H1 (cell line): Measurements from ENCODE around the gene ADGRV1. TPM values are rescaled to one million over a fixed set of nuclear protein-coding genes. Genes with fewer than 3 reads are reported as not detected.

Experiments
- CHD7 ChIP-seq: fragments of 300-600 bp; sonication (generic); IDR thresholded peaks from 2 replicates; pipeline ENCODE4 v1.7.1; 2012; ENCODE audit warnings: low read length, moderate library complexity, mild to moderate bottlenecking, inconsistent platforms; ENCODE audit not compliant: insufficient replicate concordance
- CTCF ChIP-seq, 3 experiments: IDR thresholded peaks; 1 replicate in 2 of 3; 2 replicates in 1 of 3; pipeline versions ENCODE4 v1.5.1 to v1.6.1; 2011; ENCODE audit warnings: low read length in 3 of 3, mild to moderate bottlenecking in 3 of 3, inconsistent platforms in 2 of 3, low read depth in 1 of 3, moderate library complexity in 1 of 3; ENCODE audit not compliant: insufficient read depth in 1 of 3; ENCODE audit errors: control extremely low read depth in 1 of 3
- KDM5A ChIP-seq: fragments of 200-600 bp; IDR thresholded peaks from 2 replicates; pipeline ENCODE4 v1.7.1; 2012; ENCODE audit warnings: mild to moderate bottlenecking, low read length, inconsistent platforms, mixed read lengths
- RXRA ChIP-seq: IDR thresholded peaks from 2 replicates; pipeline ENCODE4 v1.6.1; 2011; ENCODE audit warnings: low read depth, mild to moderate bottlenecking, low read length, moderate library complexity; ENCODE audit not compliant: insufficient read depth
- SP1 ChIP-seq: IDR thresholded peaks from 2 replicates; pipeline ENCODE4 v1.6.1; 2011; ENCODE audit warnings: low read depth, low read length
- ZNF274 ChIP-seq: IDR thresholded peaks from 2 replicates; pipeline ENCODE4 v1.7.0; 2012; ENCODE audit warnings: low read length, borderline replicate concordance; ENCODE audit errors: extremely low read depth
- polyA plus RNA-seq, 7 experiments: library from polyadenylated mRNA; depleted of rRNA in 3 of 7; stranded (reverse) in 5 of 7; unstranded in 2 of 7; fragments of >200 nt in 5 of 7; fragments of 200-250 nt in 2 of 7; gene quantifications; 1 replicate in 5 of 7; 2 replicates in 1 of 7; 4 replicates in 1 of 7; pipeline versions ENCODE4 v1.2.1 to v1.2.3, GENCODE V29; 2011 to 2013; ENCODE audit warnings: missing spikeins in 2 of 7, mixed read lengths in 2 of 7
- total RNA-seq: library from RNA; stranded (reverse); fragmentation: NEBNext Ultra II Directional; extraction: Animal tissue kit (Norgen Biotek cat#: 25700); gene quantifications from 2 replicates; pipeline ENCODE4 v1.2.1, GENCODE V29; 2021

The ADGRV1 gene
- total and polyA plus RNA-seq, 2 of the 8 experiments (the other 6 are each of a cell fraction or from before 2014, with no cell fraction given) = 53.1 to 62.2 TPM

DNA sequence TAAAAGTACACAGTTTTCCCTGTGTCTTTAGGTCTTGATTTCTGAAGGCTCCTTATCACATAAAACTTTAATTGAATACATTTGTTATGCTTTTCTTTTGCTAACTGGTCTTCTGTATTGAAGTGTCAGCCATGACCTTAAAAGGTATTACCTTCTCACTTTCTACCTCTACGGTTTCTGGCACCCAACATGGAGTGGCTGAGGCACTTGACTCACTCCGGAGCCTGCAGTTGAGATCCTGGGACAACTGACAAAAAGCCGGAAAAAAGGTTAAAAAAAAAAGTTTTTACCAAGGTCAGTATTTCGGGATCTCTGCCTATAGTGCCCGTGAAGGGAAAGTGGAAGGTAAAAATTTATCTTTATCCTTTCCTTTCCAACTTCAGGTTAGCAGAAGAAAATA, 627.5 kb downstream of the ADGRV1 start (continued):
- TF ChIP-seq CHD7 (no peak), KDM5A (no peak), CTCF (IDR thresholded peaks at IDR 0.05; ENCODE audit: control extremely low read depth in 1 of 3, insufficient read depth in 1 of 3, low read depth in 1 of 3, low read length in 3 of 3) (no peak), ZNF274 (no peak), RXRA (no peak), SP1 (no peak)
- TF ChIP-seq, all 59 proteins: peak for 0
